Renal cortex interstitium (tissue), 11 donors: ENCODE measurements around the gene ATMIN. TPM values are rescaled to one million over a fixed set of nuclear protein-coding genes. Genes with fewer than 3 reads are reported as not detected.

Experiments
- DNase-seq, 11 donors: peaks; one replicate each; pipeline ENCODE4 v3.0.0-alpha.2; 2013; ENCODE audit warnings: low read depth in 9 of 11, low spot score in 4 of 11; ENCODE audit errors: extremely low read depth in 1 of 11
- polyA plus RNA-seq, 3 donors: library from polyadenylated mRNA; unstranded; fragments of 120-200 nt; gene quantifications; one replicate each; pipeline ENCODE4 v1.2.1, GENCODE V29; 2013; ENCODE audit not compliant: insufficient read length in 3 of 3

Gene ATMIN
- polyA plus RNA-seq, 3 donors: 42.7 to 53.5 (median 43.3) TPM

GRCh38 chr16:81095953-81096714, 60.5 kb downstream of the ATMIN start, which contains the start of gene GCSH:
Gene GCSH, minus strand, starts transcription at chr16:81096395. Its CDS starts 117 bp downstream, at chr16:81096278.
- peak; percentile 92 to 99 (median 98) for DNase-seq

- no peak for DNase-seq
Measured at GRCh38 chr16:81096715-81097208, 61.1 kb downstream of the ATMIN start.

Other genes with a start within 250 kb of the ATMIN start
- 1 to 10 TPM; 6.3 to 8.0 (median 7.7) TPM for gene CDYL2, start 231.2 kb upstream of the ATMIN start, polyA plus RNA-seq
- gene CMC2, start 29.0 kb upstream of the ATMIN start, polyA plus RNA-seq: 10 to 100 TPM; 54.9 to 76.0 (median 68.1) TPM
- gene CENPN, start 28.6 kb upstream of the ATMIN start, polyA plus RNA-seq: 10 to 100 TPM; 16.3 to 25.2 (median 24.8) TPM
- 1 to 10 TPM; 1.5 to 1.9 (median 1.7) TPM for gene C16orf46, start 41.4 kb downstream of the ATMIN start, polyA plus RNA-seq
- 100 to 1,000 TPM in 1 of 3 donors, 10 to 100 TPM in 2; 71.3 to 108 (median 88.2) TPM for gene GCSH, start 60.6 kb downstream of the ATMIN start, polyA plus RNA-seq
- 1 to 10 TPM; 2.3 to 3.0 (median 2.4) TPM for gene BCO1, start 202.8 kb downstream of the ATMIN start, polyA plus RNA-seq